GM12878 (cell line): ENCODE results near the gene RHOBTB1. TPM values are rescaled to one million over a fixed set of nuclear protein-coding genes. Genes with fewer than 3 reads are reported as not detected.

Experiments used
- ATAC-seq: fragments of 200-7000 bp; cut with Tn5 transposase; 3 replicates; pipeline ENCODE4 v1.9.1; 2020; ENCODE audit warnings: mild to moderate bottlenecking, moderate library complexity
- BruUV-seq: library from RNA; stranded (reverse); fragments of 400-500 nt; replicated peaks from 2 replicates; lab custom pipeline; 2021; lab: Mats Ljungman, UMichigan
- CTCF ChIA-PET: fragments of 300-600 bp; sonication (Branson Sonifier 250); formaldehyde crosslinking; extraction: SDS; loops from one replicate; lab custom pipeline; 2021; ENCODE audit warnings: inconsistent platforms; lab: Yijun Ruan, JAX
- POLR2A ChIA-PET: fragments of 350-600 bp; formaldehyde crosslinking; extraction: SDS; loops from one replicate; lab custom pipeline; 2021; ENCODE audit warnings: inconsistent platforms; lab: Charles Lee
- RAD21 ChIA-PET: fragments of 300-600 bp; sonication (Branson Sonifier 250); formaldehyde crosslinking; loops from one replicate; lab custom pipeline; 2023; ENCODE audit warnings: antibody characterized with exemption; ENCODE audit not compliant: unreplicated experiment; lab: Charles Lee
- SMC1A ChIA-PET: fragments of 300-600 bp; sonication (Branson Sonifier 250); formaldehyde crosslinking; loops from one replicate; lab custom pipeline; 2023; ENCODE audit not compliant: unreplicated experiment, uncharacterized antibody; lab: Charles Lee
- DNase-seq: peaks from one replicate; pipeline ENCODE4 v3.0.0-alpha.2; 2011; ENCODE audit warnings: low read depth, low spot score
- FAIRE-seq: peaks from 3 replicates; lab custom pipeline; 2011; peaks lifted over from hg19 to GRCh38; lab: Jason Lieb, UNC
- H2AFZ ChIP-seq: 2 replicates; pipeline ENCODE4 v1.6.0; 2011; ENCODE audit warnings: low read depth, low read length, control low read depth; ENCODE audit not compliant: control insufficient read depth
- H3K27ac ChIP-seq: 2 replicates; pipeline ENCODE4 v1.5.1; 2011; ENCODE audit warnings: control low read depth; ENCODE audit not compliant: control insufficient read depth, insufficient read depth
- H3K27me3 ChIP-seq, 2 experiments: replicated peaks in 1 of 2; 2 replicates each; pipeline versions ENCODE4 v1.6.0 to v1.6.1; 2011; ENCODE audit warnings: low read length in 1 of 2; ENCODE audit not compliant: control insufficient read depth in 2 of 2, insufficient read depth in 2 of 2
- H3K36me3 ChIP-seq, 2 experiments: 2 replicates each; pipeline ENCODE4 v1.5.1; 2011; ENCODE audit warnings: low read length in 1 of 2; ENCODE audit not compliant: control insufficient read depth in 2 of 2, insufficient read depth in 2 of 2
- H3K4me1 ChIP-seq: 2 replicates; pipeline ENCODE4 v1.6.1; 2011; ENCODE audit warnings: mild to moderate bottlenecking, low read length, moderate library complexity, mixed read lengths; ENCODE audit not compliant: control insufficient read depth, insufficient read depth
- H3K4me2 ChIP-seq: 2 replicates; pipeline ENCODE4 v1.6.0; 2011; ENCODE audit warnings: control low read depth; ENCODE audit not compliant: control insufficient read depth, insufficient read depth
- H3K4me3 ChIP-seq: fragments of 200-600 bp; sonication (generic); 2 replicates; pipeline ENCODE4 v1.5.1; 2016
- H3K79me2 ChIP-seq: 2 replicates; pipeline ENCODE4 v1.6.0; 2011; ENCODE audit warnings: low read length; ENCODE audit not compliant: control insufficient read depth, insufficient read depth
- H3K9ac ChIP-seq: 2 replicates; pipeline ENCODE4 v1.8.0; 2011; ENCODE audit warnings: low read length, control low read depth, mixed read lengths; ENCODE audit not compliant: control insufficient read depth, insufficient read depth
- H3K9me3 ChIP-seq: replicated peaks from 3 replicates; pipeline ENCODE4 v1.5.1; 2011; ENCODE audit warnings: mild to moderate bottlenecking, low read length; ENCODE audit not compliant: control insufficient read depth, insufficient read depth
- H4K20me1 ChIP-seq: 2 replicates; pipeline ENCODE4 v1.6.0; 2011; ENCODE audit not compliant: control insufficient read depth, insufficient read depth
- CBFB ChIP-seq: IDR thresholded peaks from 2 replicates; pipeline ENCODE4 v1.6.1; 2016; ENCODE audit warnings: antibody characterized with exemption, low read depth
- CEBPZ ChIP-seq: fragments of 150-350 bp; IDR thresholded peaks from 2 replicates; pipeline ENCODE4 v1.6.1; 2016; ENCODE audit warnings: low read depth, low read length
- CHD2 ChIP-seq: IDR thresholded peaks from 2 replicates; pipeline ENCODE4 v1.6.1; 2011; ENCODE audit warnings: low read depth, low read length, improper control_type of control experiment, borderline replicate concordance
- CTCF ChIP-seq, 3 experiments: IDR thresholded peaks in 2 of 3; conservative IDR thresholded peaks in 1 of 3; 2 replicates each; pipeline ENCODE4 v1.5.1; 2011; ENCODE audit warnings: low read depth in 3 of 3, low read length in 3 of 3, mild to moderate bottlenecking in 3 of 3, control low read depth in 2 of 3, moderate library complexity in 2 of 3, inconsistent platforms in 1 of 3, mixed read lengths in 1 of 3; ENCODE audit not compliant: control insufficient read depth in 2 of 3, insufficient read depth in 1 of 3; ENCODE audit errors: extremely low read depth in 1 of 3
- ETV6 ChIP-seq, 2 experiments: fragments of 450-650 bp in 1 of 2; IDR thresholded peaks in 1 of 2; conservative IDR thresholded peaks in 1 of 2; 2 replicates each; pipeline ENCODE4 v1.6.1; 2014; ENCODE audit warnings: antibody characterized with exemption in 1 of 2, borderline replicate concordance in 1 of 2, low read depth in 1 of 2, mild to moderate bottlenecking in 1 of 2, moderate library complexity in 1 of 2
- NBN ChIP-seq: fragments of 450-650 bp; IDR thresholded peaks from 2 replicates; pipeline ENCODE4 v1.6.1; 2016
- NR2C1 ChIP-seq: fragments of 450-650 bp; IDR thresholded peaks from 2 replicates; pipeline ENCODE4 v1.6.1; 2017; ENCODE audit warnings: antibody characterized with exemption, mild to moderate bottlenecking, moderate library complexity
- PAX5 ChIP-seq: IDR thresholded peaks from 2 replicates; pipeline ENCODE4 v1.6.1; 2011; ENCODE audit warnings: low read depth, low read length, borderline replicate concordance
- SMARCA5 ChIP-seq: fragments of 450-650 bp; IDR thresholded peaks from 2 replicates; pipeline ENCODE4 v1.6.1; 2017; ENCODE audit warnings: mild to moderate bottlenecking
- SPI1 ChIP-seq: IDR thresholded peaks from 2 replicates; pipeline ENCODE4 v1.6.1; 2011; ENCODE audit warnings: low read depth, mild to moderate bottlenecking, low read length, moderate library complexity, borderline replicate concordance; ENCODE audit not compliant: insufficient read depth
- YY1 ChIP-seq: IDR thresholded peaks from 2 replicates; pipeline ENCODE4 v1.6.1; 2011; ENCODE audit warnings: low read depth, mild to moderate bottlenecking, low read length
- ZBTB11 ChIP-seq: fragments of 450-650 bp; formaldehyde crosslinking; IDR thresholded peaks from 2 replicates; pipeline ENCODE4 v1.5.0; 2022; ENCODE audit warnings: mild to moderate bottlenecking, missing genetic modification characterization
- ZNF207 ChIP-seq: fragments of 450-650 bp; IDR thresholded peaks from 2 replicates; pipeline ENCODE4 v1.6.1; 2014; ENCODE audit warnings: antibody characterized with exemption, mild to moderate bottlenecking, borderline replicate concordance
- WGBS: methylation state at CpG from one replicate; pipeline ENCODE4 v1.1.6; 2016; ENCODE audit warnings: low lambda C conversion rate; ENCODE audit not compliant: insufficient replicate concordance, insufficient coverage; ENCODE audit errors: missing lambda C conversion rate; 5-methylcytosine and 5-hydroxymethylcytosine counted together
- in situ Hi-C: fragments of 300-500 bp; cut with MboI; formaldehyde crosslinking; loops from 9 replicates; pipeline ENCODE4 v1.14.3; 2018; ENCODE audit warnings: mixed read lengths
- intact Hi-C: fragments of 100-400 bp; cut with micrococcal nuclease; formaldehyde crosslinking; loops from one replicate; pipeline ENCODE4 v1.14.2; 2022; ENCODE audit not compliant: unreplicated experiment
- polyA plus RNA-seq, 11 experiments: library from polyadenylated mRNA; depleted of rRNA in 4 of 11; unstranded in 6 of 11; stranded (reverse) in 5 of 11; fragments of >200 nt; fragmentation: Nextera tagmentation in 4 of 11; fragmentation: Illumina TruSeq in 1 of 11; extraction: Ambion mirVana in 4 of 11; extraction: Trizol in 1 of 11; gene quantifications; 1 replicate in 1 of 11; 2 replicates in 10 of 11; pipeline versions ENCODE4 v1.2.1 to v1.2.3, GENCODE V29; 2011 to 2016; ENCODE audit warnings: inconsistent platforms in 2 of 11, missing spikeins in 2 of 11, low read depth in 1 of 11
- total RNA-seq, 4 experiments: library from RNA; depleted of rRNA in 3 of 4; stranded (reverse); fragments of >200 nt in 3 of 4; fragmentation: Illumina TruSeq in 1 of 4; extraction: Trizol in 1 of 4; gene quantifications; 2 replicates each; pipeline versions ENCODE4 v1.2.1 to v1.2.3, GENCODE V29; 2013 to 2021

RHOBTB1 gene
- total and polyA plus RNA-seq, 10 of the 15 experiments (the other 5 are each of a cell fraction or from before 2014, with no cell fraction given), result not detected

GRCh38 chr10:60979667-60980104 lies 35.7 kb upstream of the RHOBTB1 start:
- WGBS, result 20% methylated on average over 3 of the region's 3 CpGs
- POLR2A ChIA-PET, result no interaction called here
- no peak for ATAC-seq
- CTCF ChIA-PET, result no interaction called here
- Histone ChIP-seq H3K79me2 (no peaks in the 10 kb centered on the region), H3K27ac (no peak overlapping the region), H3K9ac (no peak overlapping the region), H4K20me1 (no peaks in the 10 kb centered on the region), H3K4me1 (no peaks in the 10 kb centered on the region), H3K4me3 (no peak overlapping the region), H3K27me3 (no peaks in the 10 kb centered on the region; a peak in 1 of 4 replicates), H2AFZ (no peak overlapping the region), H3K36me3 (no peaks in the 10 kb centered on the region), H3K9me3 (no peaks in the 10 kb centered on the region), H3K4me2 (no peak overlapping the region)
- DNase-seq, result no peak
- TF ChIP-seq CTCF (IDR thresholded peaks at IDR 0.05 in 2 of 3, conservative IDR thresholded peaks at IDR 0.05 in 1 of 3; ENCODE audit: control insufficient read depth in 2 of 3, extremely low read depth in 1 of 3, insufficient read depth in 1 of 3, low read depth in 3 of 3, low read length in 3 of 3) (no peak), PAX5 (no peak), CHD2 (no peak), ZBTB11 (CRISPR knock-in tag) (no peak), SMARCA5 (no peak), CEBPZ (no peak), NBN (no peak), ZNF207 (no peak), NR2C1 (no peak), SPI1 (no peak), ETV6 (conservative IDR thresholded peaks at IDR 0.05 in 1 of 2, IDR thresholded peaks at IDR 0.05 in 1 of 2; ENCODE audit: borderline replicate concordance in 1 of 2, low read depth in 1 of 2) (no peak), CBFB (no peak), YY1 (no peak)
- in situ Hi-C loops (no loop called here), intact Hi-C loops (no loop called here)
- no peak for FAIRE-seq
- no TSS peak for BruUV-seq
- SMC1A ChIA-PET, result interaction anchor here (1.3 kb wide), 1 partner anchor 74 kb away, joined by 3 read pairs; no protein-coding TSS in a partner anchor
- RAD21 ChIA-PET, result no interaction called here
